ENCODE data around the gene LIMCH1. TPM values are rescaled to one million over a fixed set of nuclear protein-coding genes. Genes with fewer than 3 reads are reported as not detected.
"Not testable (repeated sequence)": the region's sequence is repeated elsewhere in the genome, so short reads cannot be mapped to it uniquely, and the experiment has no call there.

LIMCH1 gene
- total RNA-seq, 1 experiment from 2014 or later, result 49.4 TPM

DNA sequence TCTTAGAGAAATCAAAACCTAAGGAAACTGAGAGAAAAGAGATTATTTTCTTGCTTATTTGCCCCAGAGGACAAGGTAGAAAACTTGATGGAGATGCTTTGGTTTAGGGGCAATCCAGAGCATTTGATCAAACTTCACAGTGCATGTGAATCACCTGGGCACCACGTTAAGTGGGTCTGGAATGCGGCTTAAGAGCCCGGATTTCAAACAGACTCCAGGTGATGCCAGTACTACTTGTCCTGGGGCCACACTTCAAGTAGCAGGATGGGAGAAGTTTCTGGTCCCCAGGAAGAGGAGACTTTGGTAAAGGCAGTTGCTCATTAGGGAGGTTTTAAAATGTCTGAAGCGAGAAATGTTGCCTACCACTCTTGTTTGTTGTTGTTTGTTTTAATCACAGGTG is 158.8 kb downstream of the LIMCH1 start:
- Histone ChIP-seq H3K4me3 (no peak overlapping the region), H3K36me3 (peaks cover 6% of the 10 kb centered on the region), H3K9me3 (no peaks in the 10 kb centered on the region), H3K27me3 (no peaks in the 10 kb centered on the region)
- no peak for DNase-seq

DNA sequence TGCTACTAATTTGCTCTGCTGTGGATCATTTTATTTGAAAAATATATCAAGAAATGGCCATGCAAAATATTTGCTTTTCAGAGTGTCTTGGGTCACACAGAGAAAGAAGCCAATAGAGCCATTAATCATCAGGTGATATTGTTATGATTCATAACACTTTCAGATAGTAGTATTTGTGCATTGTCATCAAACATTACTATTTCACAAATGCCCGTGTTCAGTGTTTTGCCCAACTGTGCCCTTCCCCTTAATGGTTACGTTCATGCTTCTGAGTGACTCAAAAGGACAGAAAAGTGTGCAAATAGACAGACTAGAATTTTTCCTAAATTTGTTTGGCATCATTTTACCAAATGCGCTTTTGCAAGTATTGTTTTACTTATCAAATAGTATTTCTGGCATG is 164.0 kb downstream of the LIMCH1 start:
- Histone ChIP-seq H3K27me3 (no peaks in the 10 kb centered on the region), H3K9me3 (no peaks in the 10 kb centered on the region)

DNA sequence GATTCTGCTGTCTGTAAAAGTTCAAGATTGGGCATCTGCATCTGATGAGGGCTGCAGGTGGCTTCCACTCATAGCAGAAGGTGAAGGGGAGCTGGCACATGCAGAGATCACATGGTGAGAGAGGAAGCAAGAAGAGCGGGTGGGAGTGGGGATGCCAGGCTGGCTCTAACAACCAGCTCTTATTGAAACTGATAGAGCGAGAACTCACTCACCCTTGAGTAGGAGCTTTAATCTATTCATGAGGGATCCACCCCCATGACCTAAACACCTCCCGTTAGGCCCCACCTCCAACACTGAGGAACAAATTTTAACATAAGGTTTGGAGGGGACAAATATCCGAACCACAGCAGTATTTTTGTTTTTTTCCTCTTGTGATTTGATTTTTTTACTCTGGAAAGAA is 164.8 kb downstream of the LIMCH1 start:
- Histone ChIP-seq H3K9me3 (no peaks in the 10 kb centered on the region), H3K27me3 (no peaks in the 10 kb centered on the region), H3K36me3 (no peaks in the 10 kb centered on the region), H3K4me3 (no peak overlapping the region)
- no peak for DNase-seq

More for the DNA sequence above, 164.0 kb downstream of the LIMCH1 start:
- no peak for DNase-seq
- Histone ChIP-seq H3K4me3 (no peak overlapping the region), H3K36me3 (no peaks in the 10 kb centered on the region)

DNA sequence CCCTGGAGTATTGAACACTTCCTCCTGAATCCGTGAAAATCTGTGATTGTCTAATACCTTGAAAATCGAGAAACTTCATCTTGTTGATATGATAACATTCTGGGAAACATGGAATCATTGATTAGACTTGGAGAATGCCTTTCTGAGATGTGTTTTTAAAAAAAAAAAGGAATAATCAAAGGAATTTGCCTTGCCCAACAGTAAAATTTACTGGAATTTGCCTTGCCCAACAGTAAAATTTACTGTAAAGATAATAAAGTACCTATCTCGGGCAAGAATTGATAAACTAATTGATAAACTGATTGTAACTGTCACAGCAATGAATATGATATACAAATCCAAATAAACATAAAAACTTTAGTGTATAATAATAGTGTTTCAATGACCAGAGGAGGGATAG is 165.8 kb downstream of the LIMCH1 start:
- H3K4me3 ChIP-seq, result no peak overlapping the region

DNA sequence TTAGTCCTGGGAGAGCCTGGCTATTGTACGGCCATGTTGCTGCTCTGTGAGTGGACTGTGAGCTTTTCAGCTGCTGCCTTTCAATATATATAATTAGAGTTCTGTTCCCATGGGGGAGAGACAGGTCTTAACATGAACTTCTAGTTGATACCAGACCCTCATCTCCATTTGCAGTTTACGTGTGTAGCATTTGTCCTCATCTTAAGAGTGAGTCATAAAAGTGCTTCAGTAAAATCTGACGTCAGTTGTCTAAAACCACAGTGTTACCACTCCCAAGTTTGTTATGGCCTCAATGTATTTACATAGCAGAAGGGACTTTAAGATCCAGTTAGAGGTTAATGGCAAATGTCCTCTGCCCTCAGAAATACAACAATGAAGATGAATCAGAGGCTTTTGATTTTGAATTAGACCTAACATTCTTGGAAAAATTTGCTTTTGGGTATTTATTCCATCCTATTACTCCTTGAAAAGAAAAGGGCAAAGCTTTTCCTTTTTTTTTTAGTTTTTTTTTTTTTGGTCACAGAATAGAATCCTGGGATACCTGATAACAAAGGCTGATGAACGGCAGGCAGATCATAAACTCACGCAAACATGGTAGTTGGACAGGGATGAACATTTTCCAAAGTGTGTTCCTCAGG is 172.0 kb downstream of the LIMCH1 start:
- Histone ChIP-seq H3K27me3 (no peaks in the 10 kb centered on the region), H3K36me3 (no peaks in the 10 kb centered on the region), H3K9me3 (no peaks in the 10 kb centered on the region), H3K4me3 (no peak overlapping the region)
- DNase-seq, result no peak

More for the DNA sequence above, 165.8 kb downstream of the LIMCH1 start:
- no peaks in the 10 kb centered on the region for H3K9me3 ChIP-seq
- H3K36me3 ChIP-seq, result no peaks in the 10 kb centered on the region
- DNase-seq, result no peak
- no peaks in the 10 kb centered on the region for H3K27me3 ChIP-seq

DNA sequence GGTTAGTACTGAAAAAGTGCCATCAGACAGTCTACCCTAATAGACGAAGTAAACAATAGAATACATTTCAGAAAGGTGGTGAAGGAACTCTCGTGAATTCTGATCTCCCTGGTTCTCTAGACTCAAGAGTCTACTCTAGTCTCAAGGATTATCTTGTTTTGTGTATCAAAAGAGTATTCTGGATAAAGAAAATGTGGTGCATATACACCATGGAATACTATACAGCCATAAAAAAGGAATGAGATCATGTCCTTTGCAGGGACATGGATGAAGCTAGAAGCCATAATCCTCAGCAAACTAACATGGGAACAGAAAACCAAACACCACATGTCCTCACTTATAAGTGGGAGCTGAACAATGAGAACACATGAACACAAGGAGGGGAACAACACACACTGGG is 173.7 kb downstream of the LIMCH1 start:
- DNase-seq, H3K27me3 ChIP-seq, H3K4me3 ChIP-seq, H3K36me3 ChIP-seq, H3K9me3 ChIP-seq: not testable (repeated sequence)

DNA sequence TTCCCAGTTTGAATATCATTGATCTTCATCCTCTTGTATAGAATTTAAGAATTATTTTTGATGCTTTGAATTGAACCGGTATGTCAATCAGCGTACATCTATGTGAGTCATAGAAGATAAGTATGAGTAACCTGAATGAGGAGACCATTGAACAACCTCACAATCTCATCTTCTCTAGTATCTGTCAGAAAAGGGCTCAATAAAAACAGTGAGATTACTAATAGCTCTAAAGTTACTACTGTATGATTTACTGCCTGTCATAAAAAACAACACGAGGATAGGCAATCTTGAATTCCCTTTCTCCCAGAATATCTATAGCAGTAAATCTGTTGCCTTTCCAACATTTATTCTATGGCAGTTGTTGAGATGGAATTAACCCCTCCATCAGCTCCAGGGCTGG is 174.5 kb downstream of the LIMCH1 start:
- no peak for DNase-seq
- Histone ChIP-seq H3K36me3 (no peaks in the 10 kb centered on the region), H3K27me3 (no peaks in the 10 kb centered on the region), H3K9me3 (no peaks in the 10 kb centered on the region), H3K4me3 (no peak overlapping the region)

DNA sequence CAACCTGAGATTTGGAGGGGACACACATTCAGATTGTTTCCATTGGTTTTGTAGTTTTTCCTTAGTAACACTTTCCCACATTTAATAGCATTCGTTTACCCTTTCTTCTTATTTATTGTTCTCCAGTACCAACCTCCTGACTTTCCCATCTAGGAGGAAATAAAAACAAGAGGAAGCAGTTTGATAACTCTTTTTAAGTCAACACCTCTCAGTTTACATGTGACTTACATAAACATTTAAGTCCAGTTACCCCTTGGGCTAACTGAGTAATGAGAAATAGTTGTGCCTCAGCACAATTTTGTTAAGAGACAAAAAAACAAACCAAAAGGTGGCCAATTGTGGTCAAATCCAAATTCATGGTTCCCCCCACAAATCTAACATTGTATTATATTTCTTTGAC is 175.8 kb downstream of the LIMCH1 start:
- H3K36me3 ChIP-seq, result no peaks in the 10 kb centered on the region
- no peak for DNase-seq
- no peaks in the 10 kb centered on the region for H3K27me3 ChIP-seq
- no peak overlapping the region for H3K4me3 ChIP-seq
- H3K9me3 ChIP-seq, result no peaks in the 10 kb centered on the region

DNA sequence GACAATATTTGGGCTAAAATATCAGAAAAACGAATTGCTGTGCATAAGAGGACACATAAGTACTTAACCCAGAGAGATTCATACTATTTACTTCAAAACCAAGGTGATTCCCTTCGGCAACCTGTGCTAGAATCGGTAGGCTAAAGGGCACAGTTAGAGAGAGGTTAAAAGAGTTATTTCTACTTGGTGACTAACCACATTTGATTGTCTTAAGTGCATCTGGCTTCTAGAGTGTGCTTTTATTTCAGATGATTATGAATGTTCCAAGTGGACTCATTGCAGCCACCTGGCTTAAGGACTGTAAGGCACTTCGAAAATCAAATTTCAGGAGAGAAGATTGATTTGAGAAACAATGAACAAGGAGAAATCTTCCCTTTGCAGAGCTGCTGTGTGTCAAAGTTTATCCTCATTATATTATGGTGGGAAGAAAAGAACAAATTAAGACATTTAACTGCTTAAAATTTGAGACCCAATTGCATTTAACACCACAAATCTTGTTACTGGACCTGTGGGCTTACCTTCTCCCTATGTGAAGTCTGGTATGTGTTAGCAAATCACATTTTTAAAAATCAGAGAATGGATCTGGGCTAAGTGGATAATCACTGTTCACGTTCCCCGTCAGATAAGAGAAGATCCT is 176.5 kb downstream of the LIMCH1 start:
- H3K27me3 ChIP-seq, result no peaks in the 10 kb centered on the region
- no peak for DNase-seq
- no peak overlapping the region for H3K4me3 ChIP-seq

DNA sequence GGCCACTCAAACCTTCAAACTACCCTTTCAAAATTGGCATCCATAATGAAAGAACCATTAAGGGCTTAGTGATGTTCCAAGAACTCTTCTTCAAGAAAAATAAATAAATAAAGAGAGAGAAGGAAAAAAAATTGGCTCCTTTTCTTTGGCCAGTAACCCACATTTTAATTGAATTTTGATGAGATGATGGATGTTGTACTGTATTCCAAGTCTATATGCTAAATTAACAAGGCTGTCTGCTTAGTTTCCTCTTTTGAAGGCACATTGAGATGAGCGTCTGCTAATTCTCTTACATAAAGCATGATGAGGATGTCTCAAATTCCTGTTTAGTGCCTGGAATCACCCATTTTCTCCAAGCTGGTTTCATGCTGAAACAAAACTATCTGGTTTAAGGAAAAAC is 177.2 kb downstream of the LIMCH1 start:
- H3K4me3 ChIP-seq, result no peak overlapping the region
- H3K36me3 ChIP-seq, result no peaks in the 10 kb centered on the region
- no peaks in the 10 kb centered on the region for H3K9me3 ChIP-seq
- H3K27me3 ChIP-seq, result no peaks in the 10 kb centered on the region
- no peak for DNase-seq

More for the DNA sequence above, 176.5 kb downstream of the LIMCH1 start:
- Histone ChIP-seq H3K36me3 (no peaks in the 10 kb centered on the region), H3K9me3 (no peaks in the 10 kb centered on the region)

DNA sequence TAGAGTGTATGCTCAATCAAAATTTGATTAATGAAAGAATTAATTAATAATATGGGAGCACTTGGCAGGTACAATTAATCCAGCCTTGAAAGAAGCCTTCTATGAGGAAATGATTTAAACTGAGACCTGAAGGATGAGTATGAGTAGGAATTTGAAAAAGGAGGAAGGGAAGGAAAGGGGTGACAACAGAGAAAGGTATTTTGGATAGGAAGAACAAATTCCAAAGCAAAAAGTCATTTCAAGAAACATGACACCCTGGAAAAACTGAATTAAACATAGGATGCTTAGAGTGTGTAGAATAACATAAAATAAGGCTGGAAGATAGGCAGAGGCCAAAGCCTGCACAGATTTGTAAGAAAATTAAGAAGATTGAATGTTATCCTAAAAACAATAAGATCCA is 180.9 kb downstream of the LIMCH1 start:
- Histone ChIP-seq H3K36me3 (no peaks in the 10 kb centered on the region), H3K9me3 (no peaks in the 10 kb centered on the region), H3K4me3 (no peak overlapping the region), H3K27me3 (no peaks in the 10 kb centered on the region)
- no peak for DNase-seq

DNA sequence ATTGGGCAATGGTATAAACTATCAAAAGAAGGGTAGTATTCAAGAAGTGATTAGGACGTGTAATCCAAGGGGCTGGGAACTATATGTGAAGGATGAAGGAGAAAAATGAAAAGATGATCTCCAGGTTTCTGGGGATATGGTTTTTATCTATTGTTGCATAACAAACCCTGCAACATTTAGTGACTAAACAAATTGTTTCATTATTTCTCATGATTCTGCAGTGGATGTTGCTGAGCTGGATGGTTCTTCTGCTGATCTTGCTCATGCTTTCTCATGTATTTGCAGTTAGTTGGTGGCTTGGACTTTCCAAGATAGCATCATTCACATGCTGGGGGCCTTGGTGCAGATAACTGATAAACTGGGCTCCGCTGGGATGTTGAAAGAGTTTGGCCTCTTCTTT is 181.5 kb downstream of the LIMCH1 start:
- DNase-seq, result no peak

DNA sequence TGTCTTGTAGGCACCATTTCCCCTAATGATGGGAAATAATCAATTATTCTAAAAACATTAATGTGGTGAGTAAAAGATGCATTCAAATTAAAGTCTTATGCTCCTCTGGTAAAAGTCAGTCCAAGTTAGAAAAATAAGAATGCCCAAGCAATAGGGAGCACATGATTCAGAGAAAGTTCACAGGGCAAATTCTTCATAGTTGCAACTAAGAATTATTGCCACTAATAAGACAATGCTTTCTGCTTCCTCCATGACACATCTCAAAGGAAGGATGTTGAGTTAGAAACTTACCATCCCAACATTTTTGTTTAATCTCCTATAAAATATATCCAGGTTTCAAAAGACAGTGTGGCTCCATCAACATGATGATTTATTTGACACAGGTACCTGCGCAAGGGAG is 184.2 kb downstream of the LIMCH1 start:
- no peaks in the 10 kb centered on the region for H3K27me3 ChIP-seq
- no peaks in the 10 kb centered on the region for H3K36me3 ChIP-seq
- H3K9me3 ChIP-seq, result no peaks in the 10 kb centered on the region; the same call in 1 of the 2 replicates
- no peak for DNase-seq
- no peak overlapping the region for H3K4me3 ChIP-seq

More for the DNA sequence above, 181.5 kb downstream of the LIMCH1 start:
- H3K9me3 ChIP-seq, result no peaks in the 10 kb centered on the region
- no peaks in the 10 kb centered on the region for H3K27me3 ChIP-seq
- H3K4me3 ChIP-seq, result no peak overlapping the region
- H3K36me3 ChIP-seq, result no peaks in the 10 kb centered on the region

DNA sequence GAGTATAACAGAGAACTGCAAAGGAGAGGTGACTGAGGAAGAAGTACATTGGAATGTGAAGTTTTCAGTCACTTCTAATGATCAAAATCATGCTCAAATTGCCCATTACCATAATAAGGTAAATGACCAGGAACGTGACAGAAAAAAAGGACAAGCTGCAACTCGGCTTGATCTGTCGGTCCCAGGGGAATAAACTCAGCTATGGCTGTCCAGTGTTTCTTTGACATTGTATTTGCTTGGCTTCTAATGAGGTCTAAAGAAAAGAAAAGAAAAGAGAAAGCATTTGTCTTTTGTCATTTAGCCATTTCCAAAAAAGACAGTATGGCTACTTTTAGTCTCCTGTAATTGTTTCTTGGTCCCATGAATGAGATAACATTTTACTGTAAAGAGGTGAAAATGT is 185.3 kb downstream of the LIMCH1 start:
- no peaks in the 10 kb centered on the region for H3K36me3 ChIP-seq
- H3K4me3 ChIP-seq, result no peak overlapping the region

DNA sequence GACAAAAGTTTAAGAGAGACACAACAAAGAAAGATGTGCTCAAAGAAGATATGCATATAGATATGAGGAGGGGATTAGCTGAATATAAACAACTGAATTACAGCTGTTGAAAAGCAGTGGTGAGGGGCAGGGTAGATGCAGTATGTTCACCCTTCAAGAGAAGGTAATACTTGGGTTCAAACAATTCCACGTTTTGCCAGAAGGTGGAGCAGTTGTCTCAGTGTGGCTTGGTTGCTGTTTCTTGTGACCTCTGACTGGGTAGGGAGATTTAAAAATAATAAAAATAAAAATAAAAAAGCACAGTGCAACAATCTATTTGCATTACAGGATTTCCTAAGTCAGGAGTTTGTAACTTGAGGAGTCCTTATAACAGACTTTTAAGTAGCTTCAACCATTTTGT is 187.3 kb downstream of the LIMCH1 start:
- H3K27me3 ChIP-seq, result no peaks in the 10 kb centered on the region
- no peak for DNase-seq
- H3K9me3 ChIP-seq, result no peaks in the 10 kb centered on the region; the same call in 1 of the 2 replicates
- no peaks in the 10 kb centered on the region for H3K36me3 ChIP-seq
- no peak overlapping the region for H3K4me3 ChIP-seq

More for the DNA sequence above, 185.3 kb downstream of the LIMCH1 start:
- Histone ChIP-seq H3K27me3 (no peaks in the 10 kb centered on the region), H3K9me3 (no peaks in the 10 kb centered on the region; the same call in 1 of the 2 replicates)
- no peak for DNase-seq

DNA sequence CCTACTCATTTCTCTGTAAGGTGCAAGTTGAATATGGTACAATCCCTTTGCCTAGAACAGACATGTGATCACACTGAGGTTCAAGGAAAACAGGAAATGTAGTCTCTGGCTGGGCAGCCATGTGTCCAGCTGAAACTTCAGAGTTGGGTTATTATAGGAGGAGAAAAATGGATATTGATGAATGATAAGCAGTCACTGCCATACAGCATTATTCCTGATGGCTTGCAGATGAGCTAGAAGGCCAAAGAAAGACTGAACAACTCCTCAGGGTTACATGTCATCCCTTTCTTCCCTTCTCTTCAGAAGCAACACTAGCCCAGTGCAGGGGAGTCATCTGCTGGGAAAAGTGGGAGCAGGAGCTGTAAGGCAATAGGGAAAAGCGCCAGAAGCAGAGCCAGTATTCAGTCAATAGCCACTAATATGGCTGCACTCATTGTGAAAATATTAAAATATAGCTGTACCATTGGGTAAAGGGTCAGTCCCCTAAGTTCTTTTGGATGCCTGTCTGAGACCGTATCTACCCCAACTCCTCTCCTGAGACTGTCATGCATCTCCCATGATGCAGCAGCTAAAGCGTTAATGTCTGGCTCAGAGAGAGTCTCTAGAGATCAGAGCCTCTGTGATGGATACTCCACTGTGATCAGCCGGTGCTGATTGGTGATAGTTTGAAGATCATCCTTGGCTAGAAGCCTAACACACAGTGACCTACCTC is 190.1 kb downstream of the LIMCH1 start:
- no peak for DNase-seq
- Histone ChIP-seq H3K27me3 (no peaks in the 10 kb centered on the region), H3K4me3 (no peak overlapping the region), H3K9me3 (no peaks in the 10 kb centered on the region; the same call in 1 of the 2 replicates), H3K36me3 (no peaks in the 10 kb centered on the region)

DNA sequence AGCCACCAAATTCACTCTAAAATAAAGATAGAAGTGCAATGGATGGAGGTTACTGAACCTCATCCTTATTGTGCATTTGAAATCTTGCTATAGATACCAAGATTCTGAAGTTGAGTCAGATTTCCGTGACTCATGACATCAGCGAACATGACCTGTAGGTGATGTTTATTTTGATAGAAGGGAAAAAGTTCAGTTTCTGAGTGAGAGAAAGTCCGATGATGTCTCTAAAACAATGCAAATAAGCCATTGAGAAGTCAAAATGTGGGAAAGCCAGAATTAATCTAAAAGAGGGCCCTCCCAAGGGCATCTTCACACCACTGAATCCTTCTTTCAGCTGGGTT is 190.6 kb downstream of the LIMCH1 start:
- DNase-seq, result no peak
- no peak overlapping the region for H3K4me3 ChIP-seq
- no peaks in the 10 kb centered on the region for H3K27me3 ChIP-seq
- no peaks in the 10 kb centered on the region; the same call in 1 of the 2 replicates for H3K9me3 ChIP-seq
- no peaks in the 10 kb centered on the region for H3K36me3 ChIP-seq

Data from MG63 (cell line).